SK-N-SH (cell line): ENCODE results near the gene NXPH4.

Experiments used
- EP300 ChIP-seq, 2 experiments: IDR thresholded peaks; 2 replicates each; pipeline versions ENCODE4 v1.4.0 to v1.6.1; 2012; ENCODE audit warnings: borderline replicate concordance in 1 of 2, low read depth in 1 of 2, low read length in 1 of 2
- GABPA ChIP-seq: IDR thresholded peaks from 2 replicates; pipeline ENCODE4 v1.4.0; 2012; ENCODE audit warnings: low read depth, mild to moderate bottlenecking
- JUND ChIP-seq: IDR thresholded peaks from 2 replicates; pipeline ENCODE4 v1.4.0; 2012
- NFIC ChIP-seq: IDR thresholded peaks from 2 replicates; pipeline ENCODE4 v1.4.0; 2012; ENCODE audit warnings: borderline replicate concordance
- NRF1 ChIP-seq: IDR thresholded peaks from 2 replicates; pipeline ENCODE4 v1.6.1; 2012; ENCODE audit warnings: low read depth, mild to moderate bottlenecking, low read length
- TAF1 ChIP-seq: IDR thresholded peaks from 2 replicates; pipeline ENCODE4 v1.6.1; 2012; ENCODE audit warnings: low read depth, mild to moderate bottlenecking, low read length, moderate library complexity, borderline replicate concordance
- TCF12 ChIP-seq: IDR thresholded peaks from 2 replicates; pipeline ENCODE4 v1.4.0; 2012
- TF ChIP-seq, protein P1 (sequence below): fragments of 200-600 bp; sonication (generic); IDR thresholded peaks from 2 replicates; pipeline ENCODE4 v1.6.1; 2017; ENCODE audit warnings: antibody characterized with exemption, mild to moderate bottlenecking, moderate library complexity

DNA sequence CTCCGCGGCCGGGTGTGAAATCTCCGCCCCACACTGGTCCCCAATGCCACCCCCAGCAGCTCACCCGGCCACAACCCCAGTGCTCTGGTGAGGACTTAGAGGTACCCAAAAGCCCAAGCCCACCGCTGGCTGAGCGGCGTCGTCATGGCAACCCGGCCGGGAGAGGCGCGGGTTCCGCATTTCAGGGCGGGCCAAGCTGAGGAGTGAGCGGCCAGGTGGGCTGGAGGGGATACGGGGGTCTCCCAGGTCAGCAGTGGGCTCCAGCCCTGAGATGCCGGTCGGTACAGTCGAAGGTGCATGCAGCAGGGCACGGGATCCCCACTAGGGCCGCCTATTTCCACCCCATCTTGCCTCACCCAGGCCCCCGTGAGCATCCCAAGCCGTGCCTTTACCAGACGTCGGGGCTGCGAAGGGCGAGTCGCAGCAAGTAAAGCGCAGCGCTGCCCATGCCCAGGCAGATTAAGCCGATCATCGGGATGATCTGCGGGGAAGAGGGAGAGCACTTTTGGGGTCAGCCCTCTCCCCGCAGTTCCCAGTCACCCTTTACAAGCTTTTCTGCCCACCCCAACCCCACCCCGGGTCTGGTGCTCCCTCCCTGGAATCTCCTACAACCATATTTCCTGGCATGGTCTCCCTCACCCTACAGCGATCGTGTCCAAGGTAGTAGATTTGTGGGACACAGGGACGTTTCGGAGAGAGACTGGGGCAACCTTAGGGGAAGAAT lies 19.8 kb downstream of the NXPH4 start:
- TF ChIP-seq EP300 (IDR thresholded peaks at IDR 0.05; ENCODE audit: borderline replicate concordance in 1 of 2, low read depth in 1 of 2, low read length in 1 of 2) (no peak), TAF1 (no peak), JUND (no peak), TCF12 (no peak), NRF1 (no peak), GABPA (no peak), NFIC (no peak)
- TF ChIP-seq, protein P1, sequence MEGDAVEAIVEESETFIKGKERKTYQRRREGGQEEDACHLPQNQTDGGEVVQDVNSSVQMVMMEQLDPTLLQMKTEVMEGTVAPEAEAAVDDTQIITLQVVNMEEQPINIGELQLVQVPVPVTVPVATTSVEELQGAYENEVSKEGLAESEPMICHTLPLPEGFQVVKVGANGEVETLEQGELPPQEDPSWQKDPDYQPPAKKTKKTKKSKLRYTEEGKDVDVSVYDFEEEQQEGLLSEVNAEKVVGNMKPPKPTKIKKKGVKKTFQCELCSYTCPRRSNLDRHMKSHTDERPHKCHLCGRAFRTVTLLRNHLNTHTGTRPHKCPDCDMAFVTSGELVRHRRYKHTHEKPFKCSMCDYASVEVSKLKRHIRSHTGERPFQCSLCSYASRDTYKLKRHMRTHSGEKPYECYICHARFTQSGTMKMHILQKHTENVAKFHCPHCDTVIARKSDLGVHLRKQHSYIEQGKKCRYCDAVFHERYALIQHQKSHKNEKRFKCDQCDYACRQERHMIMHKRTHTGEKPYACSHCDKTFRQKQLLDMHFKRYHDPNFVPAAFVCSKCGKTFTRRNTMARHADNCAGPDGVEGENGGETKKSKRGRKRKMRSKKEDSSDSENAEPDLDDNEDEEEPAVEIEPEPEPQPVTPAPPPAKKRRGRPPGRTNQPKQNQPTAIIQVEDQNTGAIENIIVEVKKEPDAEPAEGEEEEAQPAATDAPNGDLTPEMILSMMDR, result no peak
